ENCODE measurements around the gene KRT79. TPM values are rescaled to one million over a fixed set of nuclear protein-coding genes. Genes with fewer than 3 reads are reported as not detected.

Gene KRT79
- total RNA-seq, 1 donor from 2014 or later: not detected

DNA sequence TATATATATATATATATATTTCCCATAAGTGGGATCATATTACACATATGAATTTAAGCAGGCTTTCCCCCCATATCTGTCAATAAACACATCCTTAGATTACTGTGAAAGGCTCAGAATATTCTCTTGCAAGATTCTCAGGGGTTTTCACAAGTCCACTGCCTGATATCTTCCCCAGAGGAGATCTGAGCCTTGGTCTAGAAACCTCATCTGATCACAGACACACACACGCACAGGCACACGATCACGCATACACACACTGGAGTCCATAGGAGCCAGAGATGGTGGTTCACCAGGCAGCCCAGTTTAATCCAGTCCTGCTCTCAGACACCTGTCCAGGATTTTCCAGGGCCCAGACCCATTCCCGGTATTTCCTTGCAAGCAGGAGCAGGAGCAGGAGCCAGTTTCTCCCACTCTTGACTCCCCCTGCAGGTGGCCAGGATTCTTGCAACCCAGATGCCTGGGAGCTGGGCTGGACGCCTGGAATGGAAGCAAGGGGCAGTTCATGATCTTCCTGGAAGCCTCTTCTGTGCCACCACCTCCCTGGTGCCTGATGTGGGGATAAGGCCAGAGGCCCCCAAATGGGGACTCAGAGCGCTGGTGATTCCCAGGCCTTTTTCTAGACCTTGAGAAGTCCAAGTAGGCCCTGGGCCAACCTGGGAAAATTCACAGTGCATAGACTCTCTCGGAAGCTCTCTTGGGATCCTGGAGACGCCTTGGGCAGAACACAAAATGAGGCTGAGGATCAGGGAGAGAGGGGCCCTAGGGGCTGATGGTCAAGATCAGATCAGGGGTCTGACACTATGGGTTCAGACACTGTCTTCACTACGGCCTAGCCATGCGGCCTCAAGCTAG is 31.2 kb upstream of the KRT79 start:
- Mint-ChIP-seq H3K27me3 (ENCODE audit: low read depth) (no peaks in the 10 kb centered on the region), H3K36me3 (no peaks in the 10 kb centered on the region), H3K4me3 (no peak overlapping the region), H3K27ac (peak overlapping the region; percentile 60), H3K9me3 (no peaks in the 10 kb centered on the region), H3K4me1 (peaks cover 12% of the 10 kb centered on the region)
- TF ChIP-seq, protein P1, sequence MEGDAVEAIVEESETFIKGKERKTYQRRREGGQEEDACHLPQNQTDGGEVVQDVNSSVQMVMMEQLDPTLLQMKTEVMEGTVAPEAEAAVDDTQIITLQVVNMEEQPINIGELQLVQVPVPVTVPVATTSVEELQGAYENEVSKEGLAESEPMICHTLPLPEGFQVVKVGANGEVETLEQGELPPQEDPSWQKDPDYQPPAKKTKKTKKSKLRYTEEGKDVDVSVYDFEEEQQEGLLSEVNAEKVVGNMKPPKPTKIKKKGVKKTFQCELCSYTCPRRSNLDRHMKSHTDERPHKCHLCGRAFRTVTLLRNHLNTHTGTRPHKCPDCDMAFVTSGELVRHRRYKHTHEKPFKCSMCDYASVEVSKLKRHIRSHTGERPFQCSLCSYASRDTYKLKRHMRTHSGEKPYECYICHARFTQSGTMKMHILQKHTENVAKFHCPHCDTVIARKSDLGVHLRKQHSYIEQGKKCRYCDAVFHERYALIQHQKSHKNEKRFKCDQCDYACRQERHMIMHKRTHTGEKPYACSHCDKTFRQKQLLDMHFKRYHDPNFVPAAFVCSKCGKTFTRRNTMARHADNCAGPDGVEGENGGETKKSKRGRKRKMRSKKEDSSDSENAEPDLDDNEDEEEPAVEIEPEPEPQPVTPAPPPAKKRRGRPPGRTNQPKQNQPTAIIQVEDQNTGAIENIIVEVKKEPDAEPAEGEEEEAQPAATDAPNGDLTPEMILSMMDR (IDR thresholded peaks at IDR 0.05; ENCODE audit: unreplicated experiment): peak; percentile 90
- peak; percentile 51 to 84 for DNase-seq (ENCODE audit: low spot score in 2 of 2, unreplicated experiment in 2 of 2)

DNA sequence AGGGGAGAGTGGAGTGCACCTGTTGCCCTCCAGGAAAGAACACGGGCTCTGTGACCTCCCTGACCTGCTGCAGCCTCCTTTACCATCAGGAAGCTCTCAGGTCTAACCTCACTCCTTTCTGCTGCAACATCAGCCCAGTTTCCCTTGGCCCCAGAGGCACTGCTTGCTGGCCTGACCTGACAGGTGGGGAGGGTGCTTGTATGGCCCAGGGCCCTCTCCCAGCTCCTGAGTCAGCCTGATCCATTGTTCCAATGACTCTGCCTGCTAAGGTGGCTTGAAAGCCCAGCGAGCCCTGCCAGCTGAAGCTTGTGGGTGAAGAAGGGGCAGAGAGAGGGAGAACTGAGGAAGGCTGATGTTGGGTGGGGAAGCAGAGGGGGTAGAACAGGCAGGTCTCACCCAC is 27.9 kb upstream of the KRT79 start:
- H3K4me1 Mint-ChIP-seq: peaks cover 8% of the 10 kb centered on the region
- no peaks in the 10 kb centered on the region for H3K9me3 Mint-ChIP-seq
- H3K27me3 Mint-ChIP-seq (ENCODE audit: low read depth): no peaks in the 10 kb centered on the region
- no peak overlapping the region for H3K4me3 Mint-ChIP-seq
- TF ChIP-seq, protein P1 (IDR thresholded peaks at IDR 0.05; ENCODE audit: unreplicated experiment): no peak
- no peak for DNase-seq (ENCODE audit: low spot score in 2 of 2, unreplicated experiment in 2 of 2)
- no peaks in the 10 kb centered on the region for H3K36me3 Mint-ChIP-seq
- no peak overlapping the region for H3K27ac Mint-ChIP-seq

DNA sequence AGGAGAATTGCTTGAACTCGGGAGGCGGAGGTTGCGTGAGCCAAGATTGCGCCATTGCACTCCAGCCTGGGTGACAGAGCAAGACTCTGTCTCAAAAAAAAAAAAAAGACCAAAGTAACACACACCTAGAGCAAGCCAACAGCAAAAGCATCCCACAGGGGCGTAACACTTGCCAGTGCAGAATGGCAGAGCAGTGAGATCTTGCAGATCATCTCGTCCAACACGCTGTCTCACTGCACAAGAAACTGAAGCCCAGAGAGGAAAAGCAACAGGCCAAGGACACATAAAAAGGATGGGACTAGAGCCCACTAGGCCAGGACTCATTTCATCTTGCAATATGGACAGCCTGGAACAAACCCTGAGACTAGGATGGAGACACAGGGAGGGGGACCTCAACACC is 27.4 kb upstream of the KRT79 start:
- TF ChIP-seq, protein P1 (IDR thresholded peaks at IDR 0.05; ENCODE audit: unreplicated experiment): no peak
- Mint-ChIP-seq H3K4me3 (no peak overlapping the region), H3K36me3 (no peaks in the 10 kb centered on the region), H3K27me3 (ENCODE audit: low read depth) (no peaks in the 10 kb centered on the region), H3K9me3 (no peaks in the 10 kb centered on the region), H3K27ac (no peak overlapping the region), H3K4me1 (peaks cover 8% of the 10 kb centered on the region)
- DNase-seq (ENCODE audit: low spot score in 2 of 2, unreplicated experiment in 2 of 2): no peak

DNA sequence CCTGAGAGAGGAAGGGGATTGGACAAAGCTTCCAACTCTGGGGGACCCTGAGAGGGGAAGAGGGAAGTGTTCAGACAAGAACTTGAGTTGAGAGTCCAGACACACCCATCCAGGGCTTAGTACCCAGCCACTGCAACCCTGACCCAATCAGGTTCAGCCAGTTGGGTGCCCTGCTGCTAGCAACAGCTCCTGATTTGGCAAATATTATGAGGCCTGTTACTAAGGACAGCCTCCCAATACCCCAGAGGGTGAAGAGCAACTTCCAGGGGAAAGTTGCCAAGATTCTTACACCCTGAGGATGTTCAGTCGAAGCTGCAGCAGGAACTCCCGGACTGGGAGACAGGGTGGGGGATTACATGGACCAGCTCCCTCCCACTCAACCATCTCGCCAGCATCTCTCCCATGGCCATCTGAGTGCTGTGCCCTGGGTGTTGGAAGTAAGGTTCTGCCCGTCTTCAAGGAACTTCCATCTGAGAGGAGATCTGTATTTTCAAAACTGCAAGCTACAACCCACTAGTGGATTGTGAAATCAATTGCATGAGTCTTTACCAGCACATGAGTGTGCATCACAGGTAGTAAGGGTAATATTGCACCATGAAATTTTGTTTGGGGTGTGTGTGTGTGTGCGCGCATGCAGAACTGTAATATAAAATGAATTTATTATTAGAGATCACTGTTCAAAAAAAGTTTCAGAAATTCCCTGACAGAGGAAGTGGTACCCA is 26.2 kb upstream of the KRT79 start:
- no peaks in the 10 kb centered on the region for H3K36me3 Mint-ChIP-seq
- peaks cover 5% of the 10 kb centered on the region for H3K9me3 Mint-ChIP-seq
- DNase-seq (ENCODE audit: low spot score in 2 of 2, unreplicated experiment in 2 of 2): no peak
- no peak overlapping the region for H3K4me3 Mint-ChIP-seq
- H3K27me3 Mint-ChIP-seq (ENCODE audit: low read depth): peaks cover 5% of the 10 kb centered on the region
- H3K27ac Mint-ChIP-seq: peak overlapping the region; percentile 68
- TF ChIP-seq, protein P1 (IDR thresholded peaks at IDR 0.05; ENCODE audit: unreplicated experiment): no peak
- peaks cover 8% of the 10 kb centered on the region for H3K4me1 Mint-ChIP-seq

DNA sequence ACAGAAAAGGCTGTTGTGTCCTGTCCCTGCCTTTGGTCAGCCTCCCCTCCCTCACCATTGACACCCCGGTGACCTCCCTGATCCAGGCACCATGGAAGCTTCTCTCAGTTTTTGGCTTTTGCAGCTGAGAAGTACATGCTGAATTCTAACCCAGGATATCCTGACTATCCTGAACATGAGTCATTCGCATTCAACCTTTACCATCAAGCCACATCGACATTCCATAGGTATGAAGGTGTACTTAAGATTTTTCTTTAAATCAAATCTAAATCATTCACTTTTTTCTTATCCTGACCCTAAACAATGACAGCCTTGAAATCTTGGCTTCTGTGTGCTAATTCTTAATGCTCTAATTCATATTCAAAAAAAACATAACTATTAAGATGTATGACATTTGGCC is 23.4 kb upstream of the KRT79 start:
- no peaks in the 10 kb centered on the region for H3K36me3 Mint-ChIP-seq
- TF ChIP-seq, protein P1 (IDR thresholded peaks at IDR 0.05; ENCODE audit: unreplicated experiment): no peak
- H3K4me3 Mint-ChIP-seq: no peak overlapping the region
- no peak for DNase-seq (ENCODE audit: low spot score in 2 of 2, unreplicated experiment in 2 of 2)
- no peak overlapping the region for H3K27ac Mint-ChIP-seq
- H3K9me3 Mint-ChIP-seq: peaks cover 6% of the 10 kb centered on the region
- peaks cover 28% of the 10 kb centered on the region for H3K27me3 Mint-ChIP-seq (ENCODE audit: low read depth)
- peaks cover 5% of the 10 kb centered on the region for H3K4me1 Mint-ChIP-seq
